CD4-positive, alpha-beta T cell (primary cell): ENCODE measurements around the gene FAM204A. TPM values are rescaled to one million over a fixed set of nuclear protein-coding genes. Genes with fewer than 3 reads are reported as not detected.

Source experiments
- ATAC-seq: fragments of 200-7000 bp; cut with Tn5 transposase; one replicate; pipeline ENCODE4 v1.10.0; 2022; ENCODE audit warnings: mild to moderate bottlenecking; ENCODE audit not compliant: poor library complexity
- CTCF ChIA-PET: fragments of 350-600 bp; sonication (Branson Sonifier 250); formaldehyde crosslinking; loops from one replicate; lab custom pipeline; 2021; ENCODE audit warnings: antibody characterized with exemption, inconsistent platforms; lab: Charles Lee
- POLR2A ChIA-PET: fragments of 350-600 bp; sonication (Branson Sonifier 250); formaldehyde crosslinking; loops from one replicate; lab custom pipeline; 2021; ENCODE audit warnings: antibody characterized with exemption, inconsistent platforms; lab: Charles Lee
- DNase-seq, 14 experiments: peaks; one replicate each; pipeline ENCODE4 v3.0.0-alpha.2; 2013 to 2020; ENCODE audit warnings: mixed read lengths in 2 of 14
- H3K27ac ChIP-seq, 2 donors: one replicate each; pipeline versions ENCODE4 v1.5.1 to v1.7.0; 2013; ENCODE audit warnings: low read length in 2 of 2, low read depth in 1 of 2, mild to moderate bottlenecking in 1 of 2
- H3K27me3 ChIP-seq, 2 experiments: 1 replicate in 1 of 2; 2 replicates in 1 of 2; pipeline versions ENCODE4 v1.6.1 to v1.7.0; 2013; ENCODE audit warnings: low read length in 2 of 2, control low read depth in 1 of 2, mild to moderate bottlenecking in 1 of 2, moderate library complexity in 1 of 2; ENCODE audit not compliant: insufficient read depth in 2 of 2, control insufficient read depth in 1 of 2
- H3K36me3 ChIP-seq: one replicate; pipeline ENCODE4 v1.6.1; 2013; ENCODE audit warnings: low read length, control low read depth; ENCODE audit not compliant: insufficient read depth
- H3K4me1 ChIP-seq: one replicate; pipeline ENCODE4 v1.6.1; 2013; ENCODE audit warnings: low read length, control low read depth; ENCODE audit not compliant: insufficient read depth
- H3K4me3 ChIP-seq: one replicate; pipeline ENCODE4 v1.5.1; 2013; ENCODE audit warnings: mild to moderate bottlenecking, low read length, moderate library complexity
- H3K9me3 ChIP-seq, 2 experiments: 1 replicate in 1 of 2; 2 replicates in 1 of 2; pipeline versions ENCODE4 v1.6.1 to v1.7.0; 2013; ENCODE audit warnings: low read length in 2 of 2, mild to moderate bottlenecking in 2 of 2, control low read depth in 1 of 2, moderate library complexity in 1 of 2; ENCODE audit not compliant: control insufficient read depth in 1 of 2, insufficient read depth in 1 of 2
- H3K27ac Mint-ChIP-seq: one replicate; pipeline ENCODE4 v1.8.0; 2020; ENCODE audit warnings: mixed read lengths
- H3K27me3 Mint-ChIP-seq: one replicate; pipeline ENCODE4 v1.8.0; 2021; ENCODE audit warnings: mixed read lengths
- H3K36me3 Mint-ChIP-seq: one replicate; pipeline ENCODE4 v1.8.0; 2021; ENCODE audit warnings: low read depth, mixed read lengths
- H3K4me1 Mint-ChIP-seq: one replicate; pipeline ENCODE4 v1.8.0; 2021; ENCODE audit warnings: low read depth, mixed read lengths
- H3K4me3 Mint-ChIP-seq: one replicate; pipeline ENCODE4 v1.8.0; 2020; ENCODE audit warnings: mild to moderate bottlenecking, mixed read lengths
- H3K9me3 Mint-ChIP-seq: one replicate; pipeline ENCODE4 v1.8.0; 2020; ENCODE audit warnings: mixed read lengths
- CTCF ChIP-seq: fragments of 200-600 bp; IDR thresholded peaks from one replicate; pipeline ENCODE4 v1.8.0; 2022; ENCODE audit warnings: antibody characterized with exemption, mild to moderate bottlenecking
- intact Hi-C, 2 experiments: fragments of 100-400 bp; cut with DNase I in 1 of 2; cut with micrococcal nuclease in 1 of 2; formaldehyde crosslinking; loops; one replicate each; pipeline versions ENCODE4 v1.15.1 to v1.9.0; 2023 to 2025; cut with DNase I, micrococcal nuclease
- total RNA-seq, 174 experiments: library from RNA in 2 of 174; stranded (reverse) in 2 of 174; gene quantifications; one replicate each; pipeline ENCODE4 v1.2.3 and lab custom pipeline; 2021 to 2026

The FAM204A gene
- total RNA-seq, 2 experiments from 2014 or later = 47.3 to 54.7 TPM

GRCh38 chr10:118273662-118274061 is 68.5 kb downstream of the FAM204A start:
- H3K36me3 Mint-ChIP-seq = no peaks in the 10 kb centered on the region
- peaks cover 26% of the 10 kb centered on the region for H3K27me3 Mint-ChIP-seq
- intact Hi-C loops = no loop called here
- ChIA-PET CTCF (no interaction called here), POLR2A (no interaction called here)
- no peaks in the 10 kb centered on the region for H3K4me1 Mint-ChIP-seq
- TF ChIP-seq CTCF = no peak
- H3K27ac Mint-ChIP-seq = no peak overlapping the region
- H3K4me3 Mint-ChIP-seq = no peak overlapping the region
- no peaks in the 10 kb centered on the region for H3K4me1 ChIP-seq
- no peak overlapping the region for H3K27ac ChIP-seq
- H3K36me3 ChIP-seq = no peaks in the 10 kb centered on the region
- H3K27me3 ChIP-seq = peaks cover 2 to 37% of the 10 kb centered on the region in 2 experiments
- DNase-seq (no peak), ATAC-seq (no peak)
- H3K9me3 ChIP-seq = peaks cover 0 to 6% of the 10 kb centered on the region in 2 experiments
- H3K4me3 ChIP-seq = no peak overlapping the region
- peaks cover 2% of the 10 kb centered on the region for H3K9me3 Mint-ChIP-seq

GRCh38 chr10:118272767-118273166 is 69.4 kb downstream of the FAM204A start:
- no peak overlapping the region for H3K4me3 Mint-ChIP-seq
- no peaks in the 10 kb centered on the region for H3K4me1 Mint-ChIP-seq
- intact Hi-C loops = no loop called here
- no peak overlapping the region for H3K27ac Mint-ChIP-seq
- peaks cover 2% of the 10 kb centered on the region for H3K9me3 Mint-ChIP-seq
- Histone ChIP-seq H3K9me3 (no peaks in the 10 kb centered on the region), H3K4me1 (no peaks in the 10 kb centered on the region), H3K27ac (no peak overlapping the region), H3K4me3 (no peak overlapping the region), H3K36me3 (no peaks in the 10 kb centered on the region), H3K27me3 (peaks cover 0 to 37% of the 10 kb centered on the region in 2 experiments)
- POLR2A ChIA-PET = no interaction called here
- ATAC-seq = no peak
- H3K36me3 Mint-ChIP-seq = no peaks in the 10 kb centered on the region
- no peak for TF ChIP-seq CTCF
- no peak for DNase-seq
- CTCF ChIA-PET = interaction anchor here (0.7 kb wide), 1 partner anchor 15 kb away, joined by 3 read pairs; no protein-coding TSS in a partner anchor
- peaks cover 35% of the 10 kb centered on the region for H3K27me3 Mint-ChIP-seq

- Mint-ChIP-seq H3K9me3 (no peaks in the 10 kb centered on the region), H3K36me3 (no peaks in the 10 kb centered on the region)
- H3K4me3 ChIP-seq = no peak overlapping the region
Observed at GRCh38 chr10:118272149-118272721, 69.9 kb downstream of the FAM204A start.

More at GRCh38 chr10:118272149-118272721, 69.9 kb downstream of the FAM204A start:
- no peak overlapping the region for H3K27ac Mint-ChIP-seq
- H3K27me3 Mint-ChIP-seq = peaks cover 39% of the 10 kb centered on the region
- no peaks in the 10 kb centered on the region for H3K4me1 ChIP-seq
- no peaks in the 10 kb centered on the region for H3K9me3 ChIP-seq
- intact Hi-C loops = no loop called here
- H3K27ac ChIP-seq = no peak overlapping the region
- no peak for TF ChIP-seq CTCF
- H3K4me3 Mint-ChIP-seq = no peak overlapping the region
- peaks cover 0 to 37% of the 10 kb centered on the region in 2 experiments for H3K27me3 ChIP-seq
- ChIA-PET CTCF (interaction anchor here (0.7 kb wide), 1 partner anchor 15 kb away, joined by 3 read pairs; no protein-coding TSS in a partner anchor), POLR2A (no interaction called here)
- DNase-seq (no peak), ATAC-seq (no peak)
- H3K4me1 Mint-ChIP-seq = no peaks in the 10 kb centered on the region
- H3K36me3 ChIP-seq = no peaks in the 10 kb centered on the region
